ENCODE measurements around the gene GNA14.

GRCh38 chr9:77438653-77439052, 209.5 kb downstream of the GNA14 start:
- TF ChIP-seq CTCF (IDR thresholded peaks at IDR 0.05) (no peak), EP300 (IDR thresholded peaks at IDR 0.05) (no peak), POLR2A (IDR thresholded peaks at IDR 0.05) (no peak)
